LNCaP clone FGC (cell line): ENCODE results near the gene TAB3.

Experiments
- DNase-seq: peaks from one replicate; pipeline ENCODE4 v3.0.0-alpha.2; 2011; ENCODE audit warnings: low read depth
- H3K4me3 ChIP-seq: 2 replicates; pipeline ENCODE4 v1.5.1; 2011; ENCODE audit warnings: mild to moderate bottlenecking, low read depth, low read length, control low read depth
- TF ChIP-seq, protein P1 (sequence below): IDR thresholded peaks from 2 replicates; pipeline ENCODE4 v1.5.1; 2012; ENCODE audit warnings: mild to moderate bottlenecking; ENCODE audit not compliant: control insufficient read depth, insufficient read depth; ENCODE audit errors: extremely low read depth

TAB3 gene

GRCh38 chrX:30900227-30900626 lies 11.2 kb upstream of the TAB3 start:
- no peak overlapping the region for H3K4me3 ChIP-seq
- DNase-seq, result no peak
- TF ChIP-seq, protein P1, sequence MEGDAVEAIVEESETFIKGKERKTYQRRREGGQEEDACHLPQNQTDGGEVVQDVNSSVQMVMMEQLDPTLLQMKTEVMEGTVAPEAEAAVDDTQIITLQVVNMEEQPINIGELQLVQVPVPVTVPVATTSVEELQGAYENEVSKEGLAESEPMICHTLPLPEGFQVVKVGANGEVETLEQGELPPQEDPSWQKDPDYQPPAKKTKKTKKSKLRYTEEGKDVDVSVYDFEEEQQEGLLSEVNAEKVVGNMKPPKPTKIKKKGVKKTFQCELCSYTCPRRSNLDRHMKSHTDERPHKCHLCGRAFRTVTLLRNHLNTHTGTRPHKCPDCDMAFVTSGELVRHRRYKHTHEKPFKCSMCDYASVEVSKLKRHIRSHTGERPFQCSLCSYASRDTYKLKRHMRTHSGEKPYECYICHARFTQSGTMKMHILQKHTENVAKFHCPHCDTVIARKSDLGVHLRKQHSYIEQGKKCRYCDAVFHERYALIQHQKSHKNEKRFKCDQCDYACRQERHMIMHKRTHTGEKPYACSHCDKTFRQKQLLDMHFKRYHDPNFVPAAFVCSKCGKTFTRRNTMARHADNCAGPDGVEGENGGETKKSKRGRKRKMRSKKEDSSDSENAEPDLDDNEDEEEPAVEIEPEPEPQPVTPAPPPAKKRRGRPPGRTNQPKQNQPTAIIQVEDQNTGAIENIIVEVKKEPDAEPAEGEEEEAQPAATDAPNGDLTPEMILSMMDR, result no peak

GRCh38 chrX:30898886-30899285 lies 9.8 kb upstream of the TAB3 start:
- DNase-seq, result no peak
- H3K4me3 ChIP-seq, result no peak overlapping the region
- TF ChIP-seq, protein P1, result no peak

GRCh38 chrX:30895370-30895769 lies 6.3 kb upstream of the TAB3 start:
- no peak for DNase-seq
- no peak overlapping the region for H3K4me3 ChIP-seq
- TF ChIP-seq, protein P1, result no peak

GRCh38 chrX:30893206-30893605 lies 4.2 kb upstream of the TAB3 start:
- H3K4me3 ChIP-seq, result no peak overlapping the region
- no peak for DNase-seq
- TF ChIP-seq, protein P1, result no peak

GRCh38 chrX:30892591-30892990 lies 3.5 kb upstream of the TAB3 start:
- TF ChIP-seq, protein P1, result no peak
- no peak for DNase-seq
- H3K4me3 ChIP-seq, result no peak overlapping the region

DNA sequence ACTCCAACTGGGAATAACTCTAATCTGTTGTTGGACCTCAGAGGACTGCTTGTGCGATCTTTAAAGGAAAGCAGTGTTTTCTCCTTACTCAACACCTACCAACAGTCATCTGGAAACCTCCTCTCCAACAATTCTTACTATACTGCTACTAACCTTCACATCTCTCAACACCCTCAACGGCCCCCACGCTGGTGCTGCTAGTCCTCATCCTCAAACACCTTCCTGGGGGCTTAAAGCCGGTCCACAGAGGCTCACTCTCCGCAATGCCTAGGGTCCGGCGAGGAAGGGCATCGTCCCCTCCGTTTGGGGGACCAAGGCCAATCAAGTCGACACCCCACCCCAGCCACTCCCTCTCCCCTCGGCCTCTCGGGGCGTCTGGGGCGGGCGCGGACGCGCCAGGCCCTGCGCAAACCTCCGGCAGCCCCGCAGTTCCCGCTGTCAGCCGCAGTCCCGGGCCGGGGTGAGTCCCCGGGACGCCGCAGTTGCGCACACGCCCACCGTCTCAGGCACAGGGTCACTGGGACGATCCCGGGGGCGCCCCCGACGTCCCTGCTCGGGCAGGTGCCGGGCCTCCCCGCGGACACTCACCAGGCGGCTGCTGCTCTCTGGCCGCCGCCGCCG lies 418 bp downstream of the TAB3 start:
- TF ChIP-seq, protein P1, result no peak
- DNase-seq, result no peak
- H3K4me3 ChIP-seq, result peak overlapping the region; percentile 64

GRCh38 chrX:30887721-30888120 lies 1.3 kb downstream of the TAB3 start:
- H3K4me3 ChIP-seq, result peak overlapping the region; percentile 64
- TF ChIP-seq, protein P1, result no peak
- no peak for DNase-seq
